NCI-H345 (cell line): ENCODE data around the gene TP53I11.

Experiments used
- DNase-seq: peaks from one replicate; lab custom pipeline; 2025; lab: John Stamatoyannopoulos, UW

The TP53I11 gene

GRCh38 chr11:44950625-44951476 is at the start of gene TP53I11:
Gene TP53I11, minus strand, starts transcription at chr11:44950883. Its CDS starts 12,548 bp downstream, at chr11:44938335.
- peak; percentile 63 for DNase-seq

GRCh38 chr11:44999068-44999467 is 48.4 kb upstream of the TP53I11 start:
- no peak for DNase-seq

- DNase-seq = no peak
Measured at GRCh38 chr11:44998051-44998450, 47.4 kb upstream of the TP53I11 start.

- DNase-seq = no peak
Measured at GRCh38 chr11:44997566-44997965, 46.9 kb upstream of the TP53I11 start.

- no peak for DNase-seq
Measured at GRCh38 chr11:44994753-44995152, 44.1 kb upstream of the TP53I11 start.

- peak; percentile 16 for DNase-seq
Measured at GRCh38 chr11:44993971-44994704, 43.5 kb upstream of the TP53I11 start.

GRCh38 chr11:44992774-44993173 is 42.1 kb upstream of the TP53I11 start:
- DNase-seq = no peak

GRCh38 chr11:44992181-44992582 is 41.5 kb upstream of the TP53I11 start:
- DNase-seq = no peak

- DNase-seq = no peak
Measured at GRCh38 chr11:44990665-44991064, 40.0 kb upstream of the TP53I11 start.

- peak; percentile 69 for DNase-seq
Measured at GRCh38 chr11:44989831-44990566, 39.3 kb upstream of the TP53I11 start.

- no peak for DNase-seq
Measured at GRCh38 chr11:44988981-44989635, 38.4 kb upstream of the TP53I11 start.

GRCh38 chr11:44988111-44988510 is 37.4 kb upstream of the TP53I11 start:
- no peak for DNase-seq

- DNase-seq = no peak
Measured at GRCh38 chr11:44987506-44987905, 36.8 kb upstream of the TP53I11 start.

- DNase-seq = no peak
Measured at GRCh38 chr11:44986315-44986714, 35.6 kb upstream of the TP53I11 start.

GRCh38 chr11:44985721-44986120 is 35.0 kb upstream of the TP53I11 start:
- no peak for DNase-seq

- no peak for DNase-seq
Measured at GRCh38 chr11:44983786-44984185, 33.1 kb upstream of the TP53I11 start.

- DNase-seq = no peak
Measured at GRCh38 chr11:44982496-44983062, 31.9 kb upstream of the TP53I11 start.

- DNase-seq = no peak
Measured at GRCh38 chr11:44980533-44981427, 30.1 kb upstream of the TP53I11 start.

- DNase-seq = peak; percentile 92
Measured at GRCh38 chr11:44979543-44980399, 29.1 kb upstream of the TP53I11 start.

GRCh38 chr11:44978961-44979331 is 28.3 kb upstream of the TP53I11 start:
- peak; percentile 95 for DNase-seq
